ENCODE measurements around the gene NKAIN2. TPM values are rescaled to one million over a fixed set of nuclear protein-coding genes. Genes with fewer than 3 reads are reported as not detected.
"Not testable (repeated sequence)": the region's sequence is repeated elsewhere in the genome, so short reads cannot be mapped to it uniquely, and the experiment has no call there.

The NKAIN2 gene
- total RNA-seq, 2 donors from 2014 or later = 0.68 TPM; not detected in 1

DNA sequence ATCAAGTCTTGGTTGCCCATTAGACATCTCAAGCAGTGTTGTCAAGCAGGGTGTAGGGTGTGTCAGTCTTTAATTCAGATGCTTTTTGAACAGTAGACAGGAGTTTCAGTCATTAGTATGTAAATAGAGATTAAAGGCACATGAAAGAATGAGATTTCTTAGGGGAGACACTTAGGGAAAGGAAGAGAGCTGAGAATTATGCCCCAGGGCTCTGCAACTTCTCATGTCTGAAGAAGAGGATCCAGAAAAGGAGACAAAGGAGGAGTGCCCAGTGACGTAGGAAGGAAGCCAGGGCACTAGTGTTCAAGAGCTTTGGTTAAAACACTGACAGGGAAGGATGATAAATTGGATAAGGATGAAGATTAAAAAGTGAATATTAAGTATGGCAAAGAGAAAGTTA lies 569.7 kb downstream of the NKAIN2 start:
- 28% methylated on average over 1 of the region's 1 CpG for WGBS
- H3K4me3 ChIP-seq = no peak overlapping the region
- no peak overlapping the region for H3K27ac ChIP-seq

GRCh38 chr6:124389127-124389526 lies 585.5 kb downstream of the NKAIN2 start:
- Histone ChIP-seq H3K9me3 (no peaks in the 10 kb centered on the region), H3K4me1 (replicated peaks) (no peaks in the 10 kb centered on the region), H3K36me3 (no peaks in the 10 kb centered on the region), H3K4me3 (no peak overlapping the region), H3K27ac (no peak overlapping the region), H3K27me3 (replicated peaks; ENCODE audit: insufficient read depth) (no peaks in the 10 kb centered on the region)
- intact Hi-C loops (cut with DNase I) = no loop called here
- TF ChIP-seq CTCF (IDR thresholded peaks at IDR 0.05) (no peak), POLR2AphosphoS5 (IDR thresholded peaks at IDR 0.05) (no peak), POLR2A (IDR thresholded peaks at IDR 0.05) (no peak)
- no peak for DNase-seq (ENCODE audit: low spot score)

More for the DNA sequence above, 569.7 kb downstream of the NKAIN2 start:
- Histone ChIP-seq H3K36me3 (no peaks in the 10 kb centered on the region), H3K9me3 (no peaks in the 10 kb centered on the region), H3K27me3 (replicated peaks; ENCODE audit: insufficient read depth) (no peaks in the 10 kb centered on the region), H3K4me1 (replicated peaks) (no peaks in the 10 kb centered on the region)
- intact Hi-C loops (cut with DNase I) = no loop called here
- no peak for DNase-seq (ENCODE audit: low spot score)
- no peak for TF ChIP-seq POLR2AphosphoS5 (IDR thresholded peaks at IDR 0.05)
- TF ChIP-seq CTCF (IDR thresholded peaks at IDR 0.05) = no peak
- no peak for TF ChIP-seq POLR2A (IDR thresholded peaks at IDR 0.05)

GRCh38 chr6:124393536-124393935 lies 589.9 kb downstream of the NKAIN2 start:
- 89% methylated on average over 4 of the region's 4 CpGs for WGBS

DNA sequence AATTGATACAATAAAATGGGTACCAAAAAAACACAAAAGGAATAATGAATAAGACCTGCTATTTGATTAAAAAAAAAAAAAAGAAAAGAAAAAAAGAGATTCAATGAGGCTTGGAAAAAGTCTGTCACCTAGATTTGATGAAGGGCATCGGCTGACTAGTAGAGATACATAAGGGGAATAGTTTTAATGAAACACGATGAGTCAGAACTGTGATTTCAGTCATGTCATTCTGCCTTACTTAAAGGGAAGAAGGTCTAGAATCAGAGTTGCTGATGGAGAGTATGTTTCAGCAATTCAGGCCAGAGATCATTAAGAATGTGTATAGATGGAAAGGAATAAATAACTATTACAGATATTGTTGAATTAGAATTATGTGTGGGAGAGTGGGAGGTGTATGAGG lies 592.7 kb downstream of the NKAIN2 start:
- no peaks in the 10 kb centered on the region for H3K9me3 ChIP-seq
- no peak overlapping the region for H3K27ac ChIP-seq
- DNase-seq (ENCODE audit: low spot score) = no peak
- no peak overlapping the region for H3K4me3 ChIP-seq
- no peaks in the 10 kb centered on the region for H3K36me3 ChIP-seq
- no peaks in the 10 kb centered on the region for H3K27me3 ChIP-seq (replicated peaks; ENCODE audit: insufficient read depth)
- 85% methylated on average over 2 of the region's 2 CpGs for WGBS
- no peak for TF ChIP-seq POLR2AphosphoS5 (IDR thresholded peaks at IDR 0.05)
- TF ChIP-seq CTCF (IDR thresholded peaks at IDR 0.05) = no peak
- no peak for TF ChIP-seq POLR2A (IDR thresholded peaks at IDR 0.05)
- intact Hi-C loops (cut with DNase I) = no loop called here
- H3K4me1 ChIP-seq (replicated peaks) = no peaks in the 10 kb centered on the region

More at GRCh38 chr6:124393536-124393935, 589.9 kb downstream of the NKAIN2 start:
- Histone ChIP-seq H3K9me3 (no peaks in the 10 kb centered on the region), H3K36me3 (no peaks in the 10 kb centered on the region), H3K4me1 (replicated peaks) (no peaks in the 10 kb centered on the region), H3K27ac (no peak overlapping the region), H3K27me3 (replicated peaks; ENCODE audit: insufficient read depth) (no peaks in the 10 kb centered on the region), H3K4me3 (no peak overlapping the region)
- no peak for TF ChIP-seq POLR2A (IDR thresholded peaks at IDR 0.05)
- no peak for TF ChIP-seq POLR2AphosphoS5 (IDR thresholded peaks at IDR 0.05)
- TF ChIP-seq CTCF (IDR thresholded peaks at IDR 0.05) = no peak
- no peak for DNase-seq (ENCODE audit: low spot score)
- intact Hi-C loops (cut with DNase I) = no loop called here

DNA sequence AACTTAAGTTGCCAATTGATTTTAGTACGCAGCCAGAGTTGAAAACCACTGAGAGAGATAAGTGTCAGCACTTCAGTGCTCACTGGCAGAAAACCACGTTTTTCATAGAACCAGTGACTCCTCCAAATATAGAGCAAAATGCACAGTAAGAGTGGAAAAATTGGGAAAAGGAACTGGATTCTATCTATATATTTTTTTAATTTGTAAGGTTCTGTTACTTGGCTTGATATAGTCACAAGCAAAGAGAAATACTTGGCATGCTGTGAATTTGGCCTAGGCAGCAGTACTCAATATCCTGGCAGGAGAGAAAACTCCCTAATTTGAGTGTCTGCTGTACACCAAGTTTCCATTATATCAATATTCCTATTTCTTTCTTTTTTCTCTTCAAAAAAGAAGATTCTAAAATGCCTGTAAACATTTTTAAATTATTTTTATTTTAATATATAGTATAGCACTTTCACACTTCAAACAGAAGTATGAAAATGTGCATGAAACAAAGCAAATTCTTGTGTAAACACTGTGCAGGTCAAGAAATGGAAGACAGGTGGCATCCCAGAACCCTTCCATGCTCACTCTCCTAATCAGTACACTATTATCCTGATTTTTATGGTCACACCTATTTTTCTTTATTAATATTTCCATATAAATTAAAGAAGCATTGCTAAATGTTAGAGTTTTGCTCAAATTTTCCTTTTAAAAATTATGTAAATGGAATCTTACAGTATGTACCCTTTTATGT lies 596.8 kb downstream of the NKAIN2 start:
- H3K27me3 ChIP-seq (replicated peaks; ENCODE audit: insufficient read depth) = no peaks in the 10 kb centered on the region
- H3K36me3 ChIP-seq = no peaks in the 10 kb centered on the region
- WGBS = 76% methylated on average over 2 of the region's 2 CpGs
- no peak for TF ChIP-seq POLR2AphosphoS5 (IDR thresholded peaks at IDR 0.05)
- no peak for TF ChIP-seq POLR2A (IDR thresholded peaks at IDR 0.05)
- TF ChIP-seq CTCF (IDR thresholded peaks at IDR 0.05) = no peak
- no peaks in the 10 kb centered on the region for H3K9me3 ChIP-seq
- no peak overlapping the region for H3K27ac ChIP-seq
- DNase-seq (ENCODE audit: low spot score) = no peak
- intact Hi-C loops (cut with DNase I) = no loop called here
- no peak overlapping the region for H3K4me3 ChIP-seq
- no peaks in the 10 kb centered on the region for H3K4me1 ChIP-seq (replicated peaks)

DNA sequence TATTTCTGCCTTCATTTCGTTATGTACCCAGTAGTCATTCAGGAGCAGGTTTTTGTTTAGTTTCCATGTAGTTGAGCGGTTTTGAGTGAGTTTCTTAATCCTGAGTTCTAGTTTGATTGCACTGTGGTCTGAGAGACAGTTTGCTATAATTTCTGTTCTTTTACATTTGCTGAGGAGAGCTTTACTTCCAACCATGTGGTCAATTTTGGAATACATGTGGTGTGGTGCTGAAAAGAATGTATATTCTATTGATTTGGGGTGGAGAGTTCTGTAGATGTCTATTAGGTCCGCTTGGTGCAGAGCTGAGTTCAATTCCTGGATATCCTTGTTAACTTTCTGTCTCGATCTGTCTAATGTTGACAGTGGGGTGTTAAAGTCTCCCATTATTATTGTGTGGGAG lies 606.8 kb downstream of the NKAIN2 start:
- H3K4me3 ChIP-seq; H3K9me3 ChIP-seq; H3K27me3 ChIP-seq (replicated peaks; ENCODE audit: insufficient read depth); intact Hi-C loops (cut with DNase I); H3K36me3 ChIP-seq; H3K4me1 ChIP-seq (replicated peaks); DNase-seq (ENCODE audit: low spot score); H3K27ac ChIP-seq: not testable (repeated sequence)
- WGBS = 93% methylated on average over 4 of the region's 4 CpGs

- H3K27ac ChIP-seq; H3K4me1 ChIP-seq (replicated peaks); H3K9me3 ChIP-seq; intact Hi-C loops (cut with DNase I); H3K4me3 ChIP-seq; H3K36me3 ChIP-seq; H3K27me3 ChIP-seq (replicated peaks; ENCODE audit: insufficient read depth); DNase-seq (ENCODE audit: low spot score): not testable (repeated sequence)
- 71% methylated on average over 9 of the region's 10 CpGs for WGBS
Observed at GRCh38 chr6:124412657-124413056, 609.0 kb downstream of the NKAIN2 start.
